H1 (cell line): ENCODE measurements around the gene CNTROB. TPM values are rescaled to one million over a fixed set of nuclear protein-coding genes. Genes with fewer than 3 reads are reported as not detected.
"Not testable (repeated sequence)": the region's sequence is repeated elsewhere in the genome, so short reads cannot be mapped to it uniquely, and the experiment has no call there.

Experiments used
- CTCF ChIA-PET: fragments of 300-600 bp; sonication (Branson Sonifier 250); formaldehyde crosslinking; loops from one replicate; lab custom pipeline; 2021; ENCODE audit not compliant: partially characterized antibody; lab: Charles Lee
- POLR2A ChIA-PET: fragments of 300-600 bp; sonication (Branson Sonifier 250); formaldehyde crosslinking; loops from one replicate; lab custom pipeline; 2021; ENCODE audit warnings: inconsistent platforms; ENCODE audit not compliant: partially characterized antibody; lab: Charles Lee
- DNase-seq, 2 experiments: peaks; one replicate each; pipeline versions ENCODE4 v3.0.0 to v3.0.0-alpha.2; 2010 to 2022; ENCODE audit warnings: low spot score in 2 of 2, low read depth in 1 of 2, mixed read lengths in 1 of 2
- FAIRE-seq: peaks from 2 replicates; lab custom pipeline; 2011; peaks lifted over from hg19 to GRCh38; lab: Jason Lieb, UNC
- H2AFZ ChIP-seq: 2 replicates; pipeline ENCODE4 v1.8.1; 2012; ENCODE audit warnings: low read length, inconsistent platforms
- H2AK5ac ChIP-seq: 2 replicates; pipeline ENCODE4 v1.6.1; 2013; ENCODE audit warnings: low read depth, low read length
- H2BK120ac ChIP-seq: replicated peaks from 2 replicates; pipeline ENCODE3; 2013; ENCODE audit warnings: low read depth, low read length, inconsistent platforms
- H2BK12ac ChIP-seq: 2 replicates; pipeline ENCODE4 v1.6.1; 2013; ENCODE audit warnings: low read depth, low read length
- H2BK15ac ChIP-seq: 2 replicates; pipeline ENCODE4 v1.6.1; 2013; ENCODE audit warnings: low read length
- H2BK20ac ChIP-seq: 2 replicates; pipeline ENCODE4 v1.6.1; 2013; ENCODE audit warnings: low read length
- H2BK5ac ChIP-seq: 2 replicates; pipeline ENCODE4 v1.6.1; 2013; ENCODE audit warnings: low read depth, low read length
- H3K14ac ChIP-seq: 2 replicates; pipeline ENCODE4 v1.6.1; 2013; ENCODE audit warnings: inconsistent platforms; ENCODE audit not compliant: insufficient read length
- H3K18ac ChIP-seq: 2 replicates; pipeline ENCODE4 v1.6.1; 2013; ENCODE audit warnings: low read length; ENCODE audit errors: extremely low read depth
- H3K23ac ChIP-seq: 2 replicates; pipeline ENCODE4 v1.6.1; 2013; ENCODE audit warnings: inconsistent platforms; ENCODE audit not compliant: insufficient read length
- H3K23me2 ChIP-seq: 2 replicates; pipeline ENCODE4 v1.6.1; 2013; ENCODE audit warnings: low read depth, low read length
- H3K27ac ChIP-seq: 2 replicates; pipeline ENCODE4 v1.6.1; 2011; ENCODE audit warnings: low read depth, low read length, inconsistent platforms
- H3K27me3 ChIP-seq, 4 experiments: replicated peaks in 1 of 4; 1 replicate in 1 of 4; 2 replicates in 3 of 4; pipeline versions ENCODE4 v1.6.1 to v1.8.1; 2011 to 2013; ENCODE audit warnings: low read length in 3 of 4, mild to moderate bottlenecking in 3 of 4, inconsistent platforms in 2 of 4, mixed read lengths in 2 of 4, moderate library complexity in 1 of 4; ENCODE audit not compliant: control insufficient read depth in 3 of 4, insufficient read depth in 3 of 4; ENCODE audit errors: extremely low read depth in 1 of 4
- H3K36me3 ChIP-seq, 4 experiments: 2 replicates each; pipeline versions ENCODE4 v1.6.1 to v1.8.1; 2011 to 2013; ENCODE audit warnings: mild to moderate bottlenecking in 4 of 4, low read length in 3 of 4, moderate library complexity in 2 of 4, control low read depth in 1 of 4, inconsistent platforms in 1 of 4; ENCODE audit not compliant: insufficient read depth in 4 of 4, control insufficient read depth in 2 of 4
- H3K4ac ChIP-seq: replicated peaks from 2 replicates; pipeline ENCODE3; 2013; ENCODE audit warnings: low read length, low read depth, mixed read lengths, inconsistent platforms; ENCODE audit not compliant: insufficient read length
- H3K4me1 ChIP-seq, 4 experiments: replicated peaks in 1 of 4; 1 replicate in 1 of 4; 2 replicates in 3 of 4; pipeline versions ENCODE4 v1.6.1 to v1.8.1; 2011 to 2013; ENCODE audit warnings: low read length in 3 of 4, inconsistent platforms in 2 of 4, mixed read lengths in 1 of 4; ENCODE audit not compliant: insufficient read depth in 4 of 4, control insufficient read depth in 3 of 4
- H3K4me2 ChIP-seq, 2 experiments: 2 replicates each; pipeline versions ENCODE4 v1.6.1 to v1.8.1; 2011 to 2013; ENCODE audit warnings: low read depth in 2 of 2, low read length in 2 of 2, control low read depth in 1 of 2, inconsistent platforms in 1 of 2, mild to moderate bottlenecking in 1 of 2; ENCODE audit not compliant: insufficient read depth in 1 of 2
- H3K4me3 ChIP-seq, 4 experiments: fragments of 200-600, 300-600 bp in 1 of 4; sonication (generic), shearing (Covaris generic), sonication (Bioruptor Twin) in 1 of 4; 2 replicates each; pipeline versions ENCODE4 v1.5.1 to v1.8.1; 2011 to 2016; ENCODE audit warnings: low read length in 4 of 4, low read depth in 3 of 4, control low read depth in 2 of 4, inconsistent platforms in 2 of 4, mild to moderate bottlenecking in 2 of 4, mixed read lengths in 1 of 4, moderate library complexity in 1 of 4; ENCODE audit not compliant: insufficient read depth in 2 of 4; ENCODE audit errors: extremely low read depth in 1 of 4
- H3K56ac ChIP-seq: replicated peaks from 2 replicates; pipeline ENCODE3; 2013; ENCODE audit warnings: low read depth, mild to moderate bottlenecking, mixed read lengths, low read length, inconsistent platforms; ENCODE audit not compliant: insufficient read length
- H3K79me1 ChIP-seq: 2 replicates; pipeline ENCODE4 v1.6.1; 2013; ENCODE audit warnings: low read depth, low read length, control low read depth
- H3K79me2 ChIP-seq, 2 experiments: 2 replicates each; pipeline versions ENCODE4 v1.6.1 to v1.8.1; 2012 to 2013; ENCODE audit warnings: low read length in 2 of 2, mild to moderate bottlenecking in 2 of 2, inconsistent platforms in 1 of 2; ENCODE audit not compliant: insufficient read depth in 2 of 2, control insufficient read depth in 1 of 2
- H3K9ac ChIP-seq, 4 experiments: replicated peaks in 1 of 4; 1 replicate in 1 of 4; 2 replicates in 3 of 4; pipeline versions ENCODE4 v1.6.1 to v1.8.1; 2011 to 2013; ENCODE audit warnings: low read depth in 3 of 4, low read length in 3 of 4, control low read depth in 2 of 4, mild to moderate bottlenecking in 2 of 4, moderate library complexity in 2 of 4, inconsistent platforms in 1 of 4; ENCODE audit errors: extremely low read depth in 1 of 4
- H3K9me3 ChIP-seq, 2 experiments: 2 replicates each; pipeline versions ENCODE4 v1.6.1 to v1.8.1; 2012 to 2013; ENCODE audit warnings: mild to moderate bottlenecking in 2 of 2, moderate library complexity in 2 of 2, control low read depth in 1 of 2, inconsistent platforms in 1 of 2, low read depth in 1 of 2, low read length in 1 of 2, mixed read lengths in 1 of 2; ENCODE audit not compliant: insufficient read depth in 2 of 2
- H4K20me1 ChIP-seq, 2 experiments: replicated peaks in 1 of 2; 2 replicates each; pipeline versions ENCODE3 to v1.8.1; 2011 to 2013; ENCODE audit warnings: inconsistent platforms in 2 of 2, low read length in 2 of 2, mild to moderate bottlenecking in 1 of 2; ENCODE audit not compliant: insufficient read depth in 2 of 2, control insufficient read depth in 1 of 2
- H4K5ac ChIP-seq: 2 replicates; pipeline ENCODE4 v1.6.1; 2013; ENCODE audit warnings: low read length, low read depth, mixed read lengths, inconsistent platforms; ENCODE audit not compliant: insufficient read length
- H4K8ac ChIP-seq: 2 replicates; pipeline ENCODE4 v1.8.0; 2013; ENCODE audit warnings: mild to moderate bottlenecking, moderate library complexity, low read length, inconsistent platforms; ENCODE audit not compliant: insufficient read depth; ENCODE audit errors: extremely low read depth
- H4K91ac ChIP-seq: replicated peaks from 2 replicates; pipeline ENCODE3; 2013; ENCODE audit warnings: low read length, mixed read lengths, inconsistent platforms; ENCODE audit not compliant: insufficient read length
- WGBS, 2 experiments: shearing (Covaris generic) in 1 of 2; methylation state at CpG; one replicate each; pipeline versions ENCODE4 v1.1.6 to v1.1.7; 2013 to 2015; ENCODE audit warnings: low lambda C conversion rate in 2 of 2, mixed read lengths in 2 of 2, inconsistent platforms in 1 of 2, low coverage in 1 of 2, missing lambda C conversion rate in 1 of 2; ENCODE audit not compliant: insufficient replicate concordance in 2 of 2, insufficient coverage in 1 of 2, insufficient read length in 1 of 2; ENCODE audit errors: extremely low coverage in 1 of 2, missing lambda C conversion rate in 1 of 2; 5-methylcytosine and 5-hydroxymethylcytosine counted together
- polyA plus RNA-seq, 7 experiments: library from polyadenylated mRNA; depleted of rRNA in 3 of 7; stranded (reverse) in 5 of 7; unstranded in 2 of 7; fragments of >200 nt in 5 of 7; fragments of 200-250 nt in 2 of 7; gene quantifications; 1 replicate in 5 of 7; 2 replicates in 1 of 7; 4 replicates in 1 of 7; pipeline versions ENCODE4 v1.2.1 to v1.2.3, GENCODE V29; 2011 to 2013; ENCODE audit warnings: missing spikeins in 2 of 7, mixed read lengths in 2 of 7
- total RNA-seq: library from RNA; stranded (reverse); fragmentation: NEBNext Ultra II Directional; extraction: Animal tissue kit (Norgen Biotek cat#: 25700); gene quantifications from 2 replicates; pipeline ENCODE4 v1.2.1, GENCODE V29; 2021

Gene CNTROB
- total and polyA plus RNA-seq, 2 of the 8 experiments (the other 6 are each of a cell fraction or from before 2014, with no cell fraction given): 20.5 to 31.9 TPM

DNA sequence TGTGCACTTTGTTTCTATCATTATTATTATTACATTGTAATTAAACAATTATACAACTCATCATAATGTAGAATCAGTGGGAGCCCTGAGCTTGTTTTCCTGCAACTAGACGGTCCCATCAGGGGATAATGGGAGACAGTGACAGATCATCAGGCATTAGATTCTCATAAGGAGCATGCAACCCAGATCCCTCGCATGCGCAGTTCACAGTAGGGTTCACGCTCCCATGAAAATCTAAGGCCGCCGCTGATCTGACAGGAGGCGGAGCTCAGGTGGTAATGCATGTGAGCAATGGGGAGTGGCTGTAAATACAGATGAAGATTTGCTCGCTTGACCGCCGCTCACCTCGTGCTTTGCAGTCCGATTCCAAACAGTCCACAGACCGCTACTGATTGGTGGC is 21.3 kb downstream of the CNTROB start:
- H2AFZ ChIP-seq, H3K79me1 ChIP-seq, DNase-seq, H3K56ac ChIP-seq, H4K20me1 ChIP-seq, H3K9ac ChIP-seq, H3K4ac ChIP-seq, H2BK12ac ChIP-seq, H3K27me3 ChIP-seq, H2BK120ac ChIP-seq, H3K14ac ChIP-seq, H2BK15ac ChIP-seq, POLR2A ChIA-PET, H3K18ac ChIP-seq, H3K23me2 ChIP-seq, H3K4me2 ChIP-seq, H3K36me3 ChIP-seq, H3K79me2 ChIP-seq, H3K23ac ChIP-seq, H4K8ac ChIP-seq, H3K4me1 ChIP-seq, H2BK5ac ChIP-seq, FAIRE-seq, H4K91ac ChIP-seq, H4K5ac ChIP-seq, H2AK5ac ChIP-seq, H3K9me3 ChIP-seq, H3K27ac ChIP-seq, H2BK20ac ChIP-seq, H3K4me3 ChIP-seq: not testable (repeated sequence)
- CTCF ChIA-PET: interaction anchor here (0.7 to 2.2 kb wide), 4 partner anchors 9 to 317 kb away, joined by 3 to 5 read pairs (median 4); no protein-coding TSS in a partner anchor
- WGBS, 2 experiments: 89% methylated on average over 13 of the region's 13 CpGs; no CpG with 5 or more reads in 1 of the 2 experiments
